Common myeloid progenitor, CD34-positive (primary cell): ENCODE data around the gene RPN2.

Experiments
- CTCF ChIA-PET: fragments of 350-600 bp; sonication (Branson Sonifier 250); formaldehyde crosslinking; loops from one replicate; lab custom pipeline; 2021; ENCODE audit warnings: antibody characterized with exemption; lab: Charles Lee
- POLR2A ChIA-PET: fragments of 350-600 bp; sonication (Branson Sonifier 250); formaldehyde crosslinking; loops from one replicate; lab custom pipeline; 2021; ENCODE audit warnings: antibody characterized with exemption; lab: Charles Lee
- DNase-seq, 3 donors: peaks; one replicate each; pipeline versions ENCODE4 v3.0.0 to v3.0.0-alpha.2; 2013
- H3K27ac ChIP-seq, 2 experiments: 1 replicate in 1 of 2; 2 replicates in 1 of 2; pipeline ENCODE4 v1.7.0; 2013; ENCODE audit warnings: inconsistent platforms in 2 of 2, low read length in 2 of 2, mild to moderate bottlenecking in 2 of 2, low read depth in 1 of 2, moderate library complexity in 1 of 2; ENCODE audit not compliant: severe bottlenecking in 2 of 2, insufficient read depth in 1 of 2, poor library complexity in 1 of 2
- H3K27me3 ChIP-seq, 5 experiments: replicated peaks in 2 of 5; 1 replicate in 3 of 5; 2 replicates in 2 of 5; pipeline versions ENCODE4 v1.6.1 to v1.7.0; 2013; ENCODE audit warnings: low read length in 4 of 5, mild to moderate bottlenecking in 2 of 5, moderate library complexity in 2 of 5, inconsistent platforms in 1 of 5; ENCODE audit not compliant: insufficient read depth in 5 of 5, control insufficient read depth in 4 of 5
- H3K36me3 ChIP-seq, 4 experiments: 1 replicate in 2 of 4; 2 replicates in 2 of 4; pipeline versions ENCODE4 v1.6.1 to v1.7.0; 2013; ENCODE audit warnings: low read length in 3 of 4, control low read depth in 1 of 4, mild to moderate bottlenecking in 1 of 4; ENCODE audit not compliant: control insufficient read depth in 4 of 4, insufficient read depth in 4 of 4
- H3K4me1 ChIP-seq, 4 experiments: 1 replicate in 3 of 4; 2 replicates in 1 of 4; pipeline versions ENCODE4 v1.6.1 to v1.7.1; 2013; ENCODE audit warnings: low read length in 3 of 4, mild to moderate bottlenecking in 3 of 4, control low read depth in 1 of 4, inconsistent platforms in 1 of 4, moderate library complexity in 1 of 4; ENCODE audit not compliant: control insufficient read depth in 4 of 4, insufficient read depth in 4 of 4; ENCODE audit errors: control extremely low read depth in 1 of 4
- H3K4me3 ChIP-seq, 7 experiments: 1 replicate in 4 of 7; 2 replicates in 3 of 7; pipeline versions ENCODE4 v1.5.1 to v1.7.0; 2013; ENCODE audit warnings: mild to moderate bottlenecking in 7 of 7, low read length in 6 of 7, moderate library complexity in 6 of 7, inconsistent platforms in 2 of 7, low read depth in 2 of 7, control low read depth in 1 of 7; ENCODE audit not compliant: insufficient read depth in 4 of 7, control insufficient read depth in 1 of 7; ENCODE audit errors: extremely low read depth in 1 of 7
- H3K9me3 ChIP-seq, 5 experiments: 1 replicate in 4 of 5; 2 replicates in 1 of 5; pipeline versions ENCODE4 v1.6.1 to v1.7.1; 2013; ENCODE audit warnings: low read length in 4 of 5, mild to moderate bottlenecking in 2 of 5, inconsistent platforms in 1 of 5, low read depth in 1 of 5, moderate library complexity in 1 of 5; ENCODE audit not compliant: control insufficient read depth in 4 of 5, insufficient read depth in 2 of 5; ENCODE audit errors: control extremely low read depth in 1 of 5
- WGBS: methylation state at CpG from one replicate; pipeline ENCODE4 v1.1.5; 2013; ENCODE audit not compliant: insufficient coverage; 5-methylcytosine and 5-hydroxymethylcytosine counted together

The RPN2 gene

GRCh38 chr20:37200926-37201826 is 22.0 kb downstream of the RPN2 start:
- no peaks in the 10 kb centered on the region for H3K9me3 ChIP-seq
- H3K4me1 ChIP-seq = no peaks in the 10 kb centered on the region
- peaks cover 25 to 91% (median 59%) of the 10 kb centered on the region in 4 experiments for H3K36me3 ChIP-seq
- WGBS = 100% methylated on average over 7 of the region's 13 CpGs
- H3K27ac ChIP-seq = no peak overlapping the region
- POLR2A ChIA-PET = no interaction called here
- CTCF ChIA-PET = interaction anchor here (0.7 to 3.1 kb wide), 9 partner anchors 9 to 333 kb away, joined by 3 to 16 read pairs (median 3); no protein-coding TSS in a partner anchor
- no peaks in the 10 kb centered on the region for H3K27me3 ChIP-seq
- H3K4me3 ChIP-seq = no peak overlapping the region
- no peak for DNase-seq

- Histone ChIP-seq H3K9me3 (no peaks in the 10 kb centered on the region), H3K36me3 (peaks cover 27 to 91% (median 58%) of the 10 kb centered on the region in 4 experiments), H3K27ac (no peak overlapping the region), H3K4me3 (no peak overlapping the region), H3K4me1 (no peaks in the 10 kb centered on the region), H3K27me3 (no peaks in the 10 kb centered on the region)
- ChIA-PET POLR2A (no interaction called here), CTCF (interaction anchor here (0.7 to 3.1 kb wide), 6 partner anchors 10 to 332 kb away, joined by 3 to 16 read pairs (median 4); no protein-coding TSS in a partner anchor)
- no peak for DNase-seq
- no CpG with 5 or more reads among the region's 2 CpGs for WGBS
These were observed 22.7 kb downstream of the RPN2 start for GRCh38 chr20:37201827-37202162.

- Histone ChIP-seq H3K4me1 (no peaks in the 10 kb centered on the region), H3K27ac (no peak overlapping the region), H3K4me3 (no peak overlapping the region), H3K36me3 (peaks cover 31 to 91% (median 64%) of the 10 kb centered on the region in 4 experiments), H3K27me3 (no peaks in the 10 kb centered on the region), H3K9me3 (no peaks in the 10 kb centered on the region)
- 93% methylated on average over 3 of the region's 6 CpGs for WGBS
- POLR2A ChIA-PET = no interaction called here
- peak; percentile 34 to 62 (median 51) for DNase-seq
- CTCF ChIA-PET = interaction anchor here (0.8 to 3.9 kb wide), 9 partner anchors 7 to 342 kb away, joined by 3 to 18 read pairs (median 3); partner anchors contain the start of genes MROH8 and RPN2
These were observed 23.3 kb downstream of the RPN2 start for GRCh38 chr20:37202267-37202943.

GRCh38 chr20:37204056-37204455 is 24.9 kb downstream of the RPN2 start:
- DNase-seq = no peak
- H3K27me3 ChIP-seq = no peaks in the 10 kb centered on the region
- ChIA-PET CTCF (interaction anchor here (1.7 to 3.9 kb wide), 4 partner anchors 9 to 329 kb away, joined by 4 to 18 read pairs (median 5); no protein-coding TSS in a partner anchor), POLR2A (no interaction called here)
- H3K4me3 ChIP-seq = no peak overlapping the region
- H3K27ac ChIP-seq = no peak overlapping the region
- H3K9me3 ChIP-seq = no peaks in the 10 kb centered on the region
- H3K4me1 ChIP-seq = no peaks in the 10 kb centered on the region
- 94% methylated on average over 3 of the region's 3 CpGs for WGBS
- H3K36me3 ChIP-seq = peaks cover 24 to 89% (median 65%) of the 10 kb centered on the region in 4 experiments

- Histone ChIP-seq H3K4me1 (no peaks in the 10 kb centered on the region), H3K27ac (no peak overlapping the region), H3K9me3 (no peaks in the 10 kb centered on the region), H3K4me3 (no peak overlapping the region), H3K27me3 (no peaks in the 10 kb centered on the region), H3K36me3 (peaks cover 22 to 92% (median 65%) of the 10 kb centered on the region in 4 experiments)
- POLR2A ChIA-PET = no interaction called here
- WGBS = 88% methylated on average over 3 of the region's 6 CpGs
- no peak for DNase-seq
- CTCF ChIA-PET = interaction anchor here (0.6 to 3.9 kb wide), 7 partner anchors 9 to 331 kb away, joined by 3 to 18 read pairs (median 5); no protein-coding TSS in a partner anchor
These were observed 26.0 kb downstream of the RPN2 start for GRCh38 chr20:37205130-37205529.

GRCh38 chr20:37205794-37206193 is 26.7 kb downstream of the RPN2 start:
- no peaks in the 10 kb centered on the region for H3K4me1 ChIP-seq
- ChIA-PET CTCF (interaction anchor here (0.7 to 3.9 kb wide), 6 partner anchors 10 to 330 kb away, joined by 3 to 18 read pairs (median 4); no protein-coding TSS in a partner anchor), POLR2A (no interaction called here)
- no peaks in the 10 kb centered on the region for H3K9me3 ChIP-seq
- 100% methylated on average over 1 of the region's 2 CpGs for WGBS
- H3K4me3 ChIP-seq = no peak overlapping the region
- no peak for DNase-seq
- H3K36me3 ChIP-seq = peaks cover 22 to 86% (median 59%) of the 10 kb centered on the region in 4 experiments
- H3K27me3 ChIP-seq = no peaks in the 10 kb centered on the region
- H3K27ac ChIP-seq = no peak overlapping the region
